ENCODE results near the gene CLEC18B. TPM values are rescaled to one million over a fixed set of nuclear protein-coding genes. Genes with fewer than 3 reads are reported as not detected.
"Not testable (repeated sequence)": the region's sequence is repeated elsewhere in the genome, so short reads cannot be mapped to it uniquely, and the experiment has no call there.

Gene CLEC18B
- 0.16 TPM for polyA plus RNA-seq (2013, experiment 1 of 2; ENCODE audit: insufficient read length)
- not detected for polyA plus RNA-seq (2013, experiment 2 of 2; ENCODE audit: insufficient read length)

DNA sequence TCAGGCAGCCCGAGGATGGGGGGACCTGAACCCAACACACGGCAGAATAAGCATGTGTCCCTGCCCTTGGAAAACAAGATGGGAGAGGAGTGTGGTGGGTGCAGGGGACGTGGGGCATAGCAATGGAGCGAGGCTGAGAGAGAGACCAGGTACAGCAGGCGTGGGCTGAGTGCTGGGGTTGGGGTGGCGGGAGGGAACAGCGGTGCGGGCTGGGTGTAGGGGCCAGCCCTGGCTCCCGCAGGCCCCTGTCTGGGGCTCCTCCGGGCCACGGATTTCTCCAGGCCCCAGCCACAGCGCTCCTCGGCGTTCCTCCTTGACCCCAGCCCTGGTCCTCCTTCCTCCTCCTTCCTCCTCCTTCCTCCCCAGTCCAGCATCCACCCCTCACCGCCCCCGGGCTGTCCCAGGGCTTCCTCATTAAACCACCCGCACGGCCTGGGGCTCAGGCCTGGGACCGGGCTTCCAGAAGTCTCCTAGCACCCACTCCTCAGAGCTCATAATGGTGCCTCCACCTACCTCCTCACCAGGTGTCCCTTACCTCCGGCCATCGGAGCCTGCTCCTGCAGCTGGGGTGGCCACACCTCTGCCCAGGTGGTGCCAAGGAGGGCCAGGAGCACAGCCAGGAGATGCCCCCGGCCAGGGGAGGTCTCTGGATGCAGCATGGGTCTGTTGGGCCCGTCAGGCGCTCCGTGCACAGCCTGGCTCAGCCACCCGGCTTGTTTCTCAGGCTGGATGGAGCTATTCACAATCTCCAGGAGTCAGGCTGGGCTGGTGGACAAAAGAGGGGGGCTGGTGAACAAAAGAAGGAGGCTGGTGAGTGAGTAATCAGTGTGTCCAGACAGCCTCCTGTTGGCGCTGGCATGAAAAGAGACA lies at the start of gene CLEC18B:
TSS of gene CLEC18B (minus strand) at position 867 of the 870 bp plus-strand sequence. CDS start at position 659, 208 bp downstream.
- DNase-seq = not testable (repeated sequence)

GRCh38 chr16:74469946-74470478 lies 48.7 kb upstream of the CLEC18B start:
- no peak for DNase-seq

DNA sequence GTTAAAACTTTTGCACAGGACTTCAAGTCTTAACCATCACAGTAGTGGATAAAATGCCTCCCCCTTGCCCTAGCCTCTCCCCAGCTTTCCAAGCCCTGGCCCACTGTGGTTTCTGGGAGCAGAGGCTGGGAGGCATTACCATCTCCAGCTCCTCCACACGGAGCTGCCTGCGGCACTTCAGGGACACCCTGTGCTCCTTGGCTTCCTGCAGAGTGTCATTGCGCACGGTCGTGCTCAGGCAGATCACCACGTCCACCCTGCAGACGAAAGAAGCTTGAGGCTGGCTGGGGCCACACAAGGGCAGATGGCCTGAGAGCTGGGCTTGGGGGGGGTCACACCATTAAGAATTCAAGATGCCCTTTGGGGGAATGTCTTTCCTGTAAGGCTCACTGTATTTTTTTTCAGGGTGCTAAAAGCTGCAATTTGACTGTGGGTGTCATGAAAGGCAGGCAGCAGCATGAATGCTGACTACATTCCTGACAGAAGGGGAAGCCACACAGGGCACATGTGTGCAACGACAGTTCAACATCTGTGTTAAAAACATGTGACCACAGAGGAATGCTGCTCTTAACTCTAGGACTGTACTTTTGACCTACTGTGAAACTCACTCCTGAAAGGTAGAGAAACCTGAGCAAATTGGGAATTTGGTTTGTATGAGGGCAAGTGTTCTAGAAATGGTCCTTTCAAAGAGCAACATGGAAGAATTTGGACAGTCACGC lies 47.7 kb upstream of the CLEC18B start:
- no peak for DNase-seq

DNA sequence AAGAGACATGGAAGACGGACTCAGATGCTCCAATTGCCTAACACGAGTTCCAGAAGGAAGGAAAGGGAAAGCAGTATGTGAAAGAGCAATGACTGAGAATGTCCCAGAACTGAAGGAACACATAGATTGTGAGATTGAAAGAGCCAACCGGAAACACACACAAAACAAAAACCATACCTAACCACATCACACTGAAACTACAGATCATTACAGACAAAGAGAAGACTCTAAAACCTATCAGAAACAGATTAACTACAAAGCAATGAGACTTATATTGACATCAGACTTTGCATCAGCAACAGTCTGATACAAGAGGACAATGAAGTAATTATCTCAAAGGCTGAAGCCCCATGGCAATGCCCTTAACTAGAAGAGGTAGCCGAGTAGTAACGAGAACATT lies 45.6 kb upstream of the CLEC18B start:
- DNase-seq = no peak

DNA sequence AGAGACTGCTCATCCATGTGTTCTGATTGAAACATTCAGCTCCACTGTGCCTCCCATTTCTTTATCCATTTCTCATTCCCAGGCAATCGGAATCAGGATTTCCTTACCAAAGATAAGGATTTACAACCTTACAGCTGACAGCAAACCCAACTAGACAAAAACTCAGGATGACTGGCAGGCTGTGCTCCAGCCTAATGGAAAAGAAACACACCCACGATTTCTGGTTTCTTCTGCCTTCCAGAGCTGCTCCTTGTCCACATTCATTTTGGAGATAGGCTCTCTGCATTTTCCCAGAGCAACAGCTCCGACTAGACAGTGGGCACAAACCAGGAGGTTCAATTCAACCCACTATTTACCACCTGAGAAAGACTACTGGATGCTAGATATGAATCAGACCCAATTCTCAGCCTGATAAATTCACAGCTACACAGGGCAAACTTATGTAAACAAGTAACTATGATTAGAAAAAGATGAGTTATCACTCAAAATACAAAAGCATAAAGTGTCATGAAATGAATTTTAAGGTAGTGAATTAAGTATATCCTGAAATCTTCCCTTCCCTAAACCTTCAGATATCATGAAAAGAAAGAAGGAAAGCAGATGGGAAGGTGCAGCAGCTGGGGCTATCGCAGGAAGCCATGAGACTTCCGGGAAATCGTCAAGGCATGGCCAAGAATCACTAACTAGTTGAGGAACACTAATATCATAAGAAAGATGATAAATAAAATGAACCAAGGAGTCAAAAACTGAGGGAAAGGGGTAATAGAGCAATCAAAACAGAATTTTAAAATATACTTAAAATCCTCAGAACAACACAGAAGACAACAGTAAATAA lies 44.8 kb upstream of the CLEC18B start:
- DNase-seq = no peak

- no peak for DNase-seq
These were observed 44.0 kb upstream of the CLEC18B start for GRCh38 chr16:74465281-74465680.

GRCh38 chr16:74463888-74464287 lies 42.6 kb upstream of the CLEC18B start:
- no peak for DNase-seq

DNA sequence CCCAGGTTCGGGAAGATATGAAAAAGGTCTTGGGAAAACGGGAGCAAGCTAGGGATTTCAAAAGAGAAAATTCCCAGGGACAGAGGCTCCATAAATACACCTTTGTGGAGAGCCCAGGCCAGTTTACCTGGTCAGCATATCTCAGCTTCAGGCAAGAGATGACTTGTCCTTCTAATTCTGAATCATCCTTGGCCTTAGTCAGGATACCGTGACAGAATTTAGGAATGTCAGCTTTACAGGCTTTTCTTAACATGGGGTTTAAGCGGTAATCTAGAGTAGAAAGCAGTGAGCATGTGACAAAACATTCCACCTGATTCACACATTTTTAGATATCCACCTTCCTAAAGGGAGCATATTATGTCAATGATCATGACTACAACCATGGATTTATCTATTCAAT lies 41.1 kb upstream of the CLEC18B start:
- no peak for DNase-seq

DNA sequence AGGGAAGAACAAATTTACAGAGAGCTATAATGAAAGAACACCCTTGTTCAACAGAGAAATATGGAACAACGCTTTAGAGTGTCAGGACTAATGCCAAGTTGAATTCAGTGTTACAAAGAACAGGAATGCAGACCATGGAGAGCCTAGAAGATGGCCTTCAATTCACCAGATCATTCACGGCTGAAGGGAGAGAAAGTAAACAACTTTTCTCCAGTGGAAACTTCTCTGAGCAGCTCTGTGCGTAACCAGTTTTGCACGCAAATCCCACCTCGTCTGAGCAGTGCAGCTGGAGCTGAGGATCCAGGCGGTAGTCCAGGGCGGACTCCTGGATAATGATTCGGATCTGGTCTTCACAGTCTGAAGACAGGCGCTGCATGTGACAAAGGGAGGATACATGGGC lies 40.5 kb upstream of the CLEC18B start:
- no peak for DNase-seq

GRCh38 chr16:74460542-74460941 lies 39.3 kb upstream of the CLEC18B start:
- no peak for DNase-seq

DNA sequence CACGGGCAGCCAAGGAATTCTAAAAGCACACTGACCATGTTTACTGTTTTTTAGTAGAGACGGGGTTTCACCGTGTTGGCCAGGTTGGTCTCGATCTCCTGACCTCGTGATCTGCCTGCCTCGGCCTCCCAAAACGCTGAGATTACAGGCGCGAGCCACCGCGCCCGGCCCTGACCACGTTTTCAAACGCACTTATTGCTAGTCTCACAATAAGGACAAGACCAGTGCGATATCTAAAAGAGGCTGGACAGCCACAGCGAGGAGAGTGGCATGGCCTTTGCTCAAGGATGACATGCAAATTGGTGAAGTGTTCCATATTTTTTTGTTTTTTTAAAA lies 35.0 kb upstream of the CLEC18B start:
- no peak for DNase-seq

GRCh38 chr16:74455619-74456289 lies 34.5 kb upstream of the CLEC18B start:
- DNase-seq = peak; percentile 50

DNA sequence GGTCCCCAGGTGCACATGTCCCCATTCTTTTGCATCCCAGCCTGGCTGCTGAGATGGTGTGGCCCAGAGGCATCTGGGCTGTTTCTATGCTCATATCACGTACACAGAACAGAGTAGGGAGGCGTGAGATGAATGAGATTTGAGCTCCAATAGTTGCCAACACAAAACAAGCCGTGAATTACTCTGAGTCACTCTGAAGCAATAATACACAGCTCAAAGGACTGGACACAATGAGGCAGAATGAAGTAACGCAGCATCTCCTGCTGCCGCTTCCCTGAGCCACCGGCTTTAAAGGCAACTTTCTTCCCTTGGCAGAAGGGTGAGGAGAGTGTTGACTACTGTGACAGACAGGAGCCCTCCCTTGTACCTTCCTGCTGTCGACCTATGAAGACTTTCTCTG lies 33.9 kb upstream of the CLEC18B start:
- DNase-seq = no peak

DNA sequence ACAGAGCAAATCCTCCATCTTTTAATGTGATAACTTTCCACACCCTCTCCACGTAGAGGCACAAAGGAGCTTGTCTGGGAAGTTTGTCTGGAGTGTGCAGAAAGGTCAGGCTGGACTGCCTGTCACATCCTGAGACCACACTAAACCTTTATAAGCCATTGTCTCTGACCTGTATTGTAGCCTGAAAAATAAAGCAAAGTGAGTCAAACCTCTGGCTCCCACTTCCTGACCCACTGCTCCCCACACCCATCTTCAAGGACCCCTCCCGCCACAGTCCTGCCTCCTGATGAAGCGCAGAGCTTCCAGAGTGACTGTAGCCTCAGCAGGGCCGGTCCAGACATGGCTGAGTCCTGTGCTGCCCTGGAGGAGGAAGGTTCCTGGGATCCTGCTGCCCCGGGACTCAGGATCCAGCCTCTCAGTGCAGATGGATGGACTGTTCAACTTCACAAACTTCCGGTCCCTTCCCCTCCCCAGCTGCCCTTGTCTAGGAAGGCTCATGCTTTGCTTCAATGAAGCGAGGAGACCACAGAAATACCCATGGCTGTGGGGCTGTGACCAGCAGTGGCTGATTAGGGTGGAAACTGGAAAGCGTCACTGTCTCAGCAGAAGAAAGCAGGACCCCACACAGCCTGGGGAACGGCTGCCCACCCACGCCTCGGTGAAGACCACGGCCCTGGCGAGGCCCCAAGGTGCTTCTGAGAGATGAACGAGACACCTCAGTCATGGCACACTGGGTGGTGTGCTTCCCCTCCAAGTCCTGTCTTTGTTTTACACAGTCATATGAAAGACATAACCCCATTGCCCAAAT lies 30.9 kb upstream of the CLEC18B start:
- DNase-seq = no peak

- DNase-seq = no peak
These were observed 29.9 kb upstream of the CLEC18B start for GRCh38 chr16:74450967-74451760.

DNA sequence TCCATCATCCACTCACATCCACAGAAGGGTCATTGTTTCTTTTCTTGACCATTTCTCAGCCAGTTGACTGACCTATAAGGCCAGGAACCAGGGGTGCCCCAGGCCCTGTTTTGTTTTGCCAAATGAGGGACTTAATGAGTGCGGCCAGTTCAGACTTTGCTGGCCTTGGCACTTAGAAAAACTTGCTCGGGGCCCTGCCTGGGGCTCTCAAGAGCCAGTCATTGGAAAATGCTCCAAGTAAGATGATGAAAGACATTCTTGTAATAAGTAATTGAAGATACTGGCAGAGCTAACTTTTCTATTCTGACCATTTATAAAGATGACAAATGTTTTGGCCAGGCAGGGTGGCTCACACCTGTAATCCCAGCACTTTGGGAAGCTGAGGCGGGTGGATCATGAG lies 29.0 kb upstream of the CLEC18B start:
- DNase-seq = no peak

DNA sequence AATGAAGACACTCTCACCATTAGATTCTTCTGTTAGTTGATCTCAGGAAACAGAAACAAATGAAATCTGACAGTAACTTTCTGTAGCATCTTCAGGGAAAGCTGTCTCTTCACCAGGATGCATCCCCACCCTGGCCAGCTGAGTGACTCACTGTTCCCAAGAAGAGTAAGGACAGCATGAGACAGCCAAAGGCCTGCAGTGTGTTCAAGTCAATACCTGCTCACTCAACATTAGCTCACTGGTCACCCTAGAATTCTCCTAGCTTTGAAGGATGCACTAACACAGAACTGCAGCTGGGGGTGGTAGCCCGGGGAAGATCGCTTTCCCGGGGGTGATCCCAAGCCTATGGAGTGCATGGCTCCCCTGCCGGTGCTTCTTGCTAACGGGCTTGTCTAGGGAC lies 28.2 kb upstream of the CLEC18B start:
- DNase-seq = peak; percentile 84

- peak; percentile 94 for DNase-seq
These were observed 27.7 kb upstream of the CLEC18B start for GRCh38 chr16:74448990-74449389.

- no peak for DNase-seq
These were observed 26.3 kb upstream of the CLEC18B start for GRCh38 chr16:74447578-74447977.

DNA sequence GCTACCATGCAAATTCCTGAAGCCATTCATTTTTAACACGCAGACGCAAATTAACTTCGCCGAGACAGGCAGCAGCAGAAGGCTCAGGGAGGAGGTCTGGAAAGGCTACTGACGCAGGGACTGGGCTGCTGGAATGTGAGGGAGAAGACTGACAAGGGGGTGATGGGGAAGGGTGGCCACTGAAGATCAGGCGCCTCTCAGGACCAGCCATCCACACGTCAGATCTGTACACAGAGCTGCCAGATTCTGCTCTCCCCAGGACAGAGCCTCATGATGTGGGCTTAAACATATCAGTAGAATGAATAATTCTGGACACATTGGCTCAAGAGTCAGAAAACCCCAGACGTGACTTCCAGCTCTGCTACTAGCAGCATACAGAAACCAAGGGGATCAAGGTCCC lies 25.6 kb upstream of the CLEC18B start:
- DNase-seq = no peak
